KMS-11 (cell line): Measurements from ENCODE around the gene CLDN19.

ENCODE experiments used
- H2AFZ ChIP-seq: fragments of 200-600 bp; sonication (generic); 2 replicates; pipeline ENCODE4 v1.6.1; 2016; ENCODE audit warnings: antibody characterized with exemption, mixed run types, low read depth
- H3K27ac ChIP-seq: fragments of 200-600 bp; sonication (generic); 2 replicates; pipeline ENCODE4 v1.6.1; 2016; ENCODE audit warnings: mild to moderate bottlenecking, mixed run types
- H3K27me3 ChIP-seq: fragments of 200-600 bp; sonication (generic); 2 replicates; pipeline ENCODE4 v1.6.1; 2017; ENCODE audit warnings: mild to moderate bottlenecking, low read depth, mixed run types, moderate library complexity; ENCODE audit not compliant: insufficient read depth
- H3K36me3 ChIP-seq: fragments of 200-600 bp; sonication (generic); 2 replicates; pipeline ENCODE4 v1.6.1; 2017; ENCODE audit warnings: mild to moderate bottlenecking, mixed run types; ENCODE audit not compliant: insufficient read depth
- H3K4me1 ChIP-seq: fragments of 200-600 bp; sonication (generic); 2 replicates; pipeline ENCODE4 v1.6.1; 2016; ENCODE audit warnings: mild to moderate bottlenecking, low read depth, mixed run types; ENCODE audit not compliant: poor library complexity, severe bottlenecking
- H3K4me2 ChIP-seq: fragments of 200-600 bp; sonication (generic); 2 replicates; pipeline ENCODE4 v1.7.0; 2016; ENCODE audit warnings: mild to moderate bottlenecking, mixed run types
- H3K4me3 ChIP-seq: fragments of 200-600 bp; sonication (generic); IDR thresholded peaks from 2 replicates; pipeline ENCODE4 v1.6.1; 2017; ENCODE audit warnings: low read depth, low read length, mixed read lengths; ENCODE audit not compliant: insufficient read depth
- H3K79me2 ChIP-seq: fragments of 200-600 bp; sonication (generic); 2 replicates; pipeline ENCODE4 v1.6.1; 2016; ENCODE audit warnings: low read depth, mixed run types; ENCODE audit not compliant: insufficient read depth
- H3K9ac ChIP-seq: fragments of 200-600 bp; sonication (generic); 2 replicates; pipeline ENCODE4 v1.6.1; 2016; ENCODE audit warnings: mild to moderate bottlenecking, mixed run types
- H4K20me1 ChIP-seq: fragments of 200-600 bp; sonication (generic); 2 replicates; pipeline ENCODE4 v1.6.1; 2016; ENCODE audit warnings: mild to moderate bottlenecking, mixed run types; ENCODE audit not compliant: insufficient read depth
- CTCF ChIP-seq: fragments of 200-600 bp; sonication (generic); conservative IDR thresholded peaks from 2 replicates; pipeline ENCODE4 v1.6.1; 2017; ENCODE audit warnings: low read depth, mild to moderate bottlenecking, antibody characterized with exemption, low read length, moderate library complexity, mixed read lengths

Gene CLDN19

GRCh38 chr1:42739753-42740700, at the start of gene CLDN19:
Gene CLDN19 (minus strand): TSS chr1:42740236. CDS start chr1:42740063, 173 bp downstream.
- no peak for TF ChIP-seq CTCF
- no peaks in the 10 kb centered on the region for H3K79me2 ChIP-seq
- no peaks in the 10 kb centered on the region for H4K20me1 ChIP-seq
- H3K27me3 ChIP-seq = no peaks in the 10 kb centered on the region
- no peak within 1 kb of the TSS for H3K4me3 ChIP-seq
- H3K27ac ChIP-seq = no peak within 1 kb of the TSS
- no peak within 1 kb of the TSS for H2AFZ ChIP-seq
- H3K4me1 ChIP-seq = peaks cover 3% of the 10 kb centered on the region
- no peak within 1 kb of the TSS for H3K9ac ChIP-seq
- H3K4me2 ChIP-seq = no peak within 1 kb of the TSS
- H3K36me3 ChIP-seq = no peaks in the 10 kb centered on the region

GRCh38 chr1:42788021-42788420, 48.0 kb upstream of the CLDN19 start:
- Histone ChIP-seq H2AFZ (no peak overlapping the region), H3K36me3 (no peaks in the 10 kb centered on the region), H3K27me3 (no peaks in the 10 kb centered on the region), H3K79me2 (no peaks in the 10 kb centered on the region), H3K4me2 (no peak overlapping the region), H3K27ac (no peak overlapping the region), H3K9ac (no peak overlapping the region), H3K4me3 (no peak overlapping the region), H3K4me1 (no peaks in the 10 kb centered on the region), H4K20me1 (no peaks in the 10 kb centered on the region)
- TF ChIP-seq CTCF = no peak

- Histone ChIP-seq H3K9ac (no peak overlapping the region), H3K36me3 (no peaks in the 10 kb centered on the region), H3K27me3 (no peaks in the 10 kb centered on the region), H3K27ac (no peak overlapping the region), H3K4me1 (no peaks in the 10 kb centered on the region), H3K4me3 (no peak overlapping the region), H4K20me1 (no peaks in the 10 kb centered on the region), H3K79me2 (no peaks in the 10 kb centered on the region), H3K4me2 (no peak overlapping the region), H2AFZ (no peak overlapping the region)
- TF ChIP-seq CTCF = no peak
Measured at GRCh38 chr1:42786097-42786496, 46.1 kb upstream of the CLDN19 start.

- Histone ChIP-seq H3K9ac (no peak within 1 kb of the TSS), H3K36me3 (no peaks in the 10 kb centered on the region), H3K4me1 (peaks cover 2% of the 10 kb centered on the region), H3K79me2 (no peaks in the 10 kb centered on the region), H3K27me3 (no peaks in the 10 kb centered on the region), H4K20me1 (no peaks in the 10 kb centered on the region), H2AFZ (no peak within 1 kb of the TSS), H3K4me3 (no peak within 1 kb of the TSS), H3K27ac (no peak within 1 kb of the TSS), H3K4me2 (no peak within 1 kb of the TSS)
- no peak for TF ChIP-seq CTCF
Measured at GRCh38 chr1:42784946-42785693, 45.1 kb upstream of the CLDN19 start, which contains the start of gene TMEM269. Gene TMEM269 (plus strand): TSS chr1:42784991. CDS start chr1:42789894, 4,903 bp downstream.
